ENCODE results near the gene FCRLB. TPM values are rescaled to one million over a fixed set of nuclear protein-coding genes. Genes with fewer than 3 reads are reported as not detected.

Gene FCRLB
- total RNA-seq, 1 donor from 2014 or later: 0.34 TPM

DNA sequence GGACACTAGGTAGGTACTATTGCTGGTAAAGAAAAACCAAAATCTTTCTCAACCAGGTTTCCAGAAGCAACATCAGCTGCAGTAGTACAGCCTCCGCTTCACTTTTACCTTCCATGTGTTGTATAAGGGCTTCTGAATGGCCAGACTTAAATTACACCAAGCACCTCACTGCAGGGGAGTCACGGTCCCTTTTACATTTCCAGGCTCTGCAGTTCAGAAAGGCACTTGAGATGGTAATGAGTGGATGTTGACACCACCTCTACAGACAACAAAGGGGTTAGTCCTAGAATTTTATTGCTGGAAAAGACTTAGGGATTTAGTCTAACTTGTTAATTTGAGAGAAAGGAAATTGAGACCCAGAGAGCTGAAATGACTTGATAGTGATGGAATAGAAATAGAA lies 16.3 kb downstream of the FCRLB start:
- Mint-ChIP-seq H3K4me1 (ENCODE audit: low read depth, unreplicated experiment) (no peaks in the 10 kb centered on the region), H3K4me3 (ENCODE audit: unreplicated experiment) (no peak overlapping the region), H3K27me3 (ENCODE audit: unreplicated experiment) (peaks cover 1% of the 10 kb centered on the region), H3K27ac (ENCODE audit: unreplicated experiment) (no peak overlapping the region), H3K36me3 (ENCODE audit: unreplicated experiment) (no peaks in the 10 kb centered on the region), H3K9me3 (ENCODE audit: unreplicated experiment) (no peaks in the 10 kb centered on the region)
- TF ChIP-seq, protein P1, sequence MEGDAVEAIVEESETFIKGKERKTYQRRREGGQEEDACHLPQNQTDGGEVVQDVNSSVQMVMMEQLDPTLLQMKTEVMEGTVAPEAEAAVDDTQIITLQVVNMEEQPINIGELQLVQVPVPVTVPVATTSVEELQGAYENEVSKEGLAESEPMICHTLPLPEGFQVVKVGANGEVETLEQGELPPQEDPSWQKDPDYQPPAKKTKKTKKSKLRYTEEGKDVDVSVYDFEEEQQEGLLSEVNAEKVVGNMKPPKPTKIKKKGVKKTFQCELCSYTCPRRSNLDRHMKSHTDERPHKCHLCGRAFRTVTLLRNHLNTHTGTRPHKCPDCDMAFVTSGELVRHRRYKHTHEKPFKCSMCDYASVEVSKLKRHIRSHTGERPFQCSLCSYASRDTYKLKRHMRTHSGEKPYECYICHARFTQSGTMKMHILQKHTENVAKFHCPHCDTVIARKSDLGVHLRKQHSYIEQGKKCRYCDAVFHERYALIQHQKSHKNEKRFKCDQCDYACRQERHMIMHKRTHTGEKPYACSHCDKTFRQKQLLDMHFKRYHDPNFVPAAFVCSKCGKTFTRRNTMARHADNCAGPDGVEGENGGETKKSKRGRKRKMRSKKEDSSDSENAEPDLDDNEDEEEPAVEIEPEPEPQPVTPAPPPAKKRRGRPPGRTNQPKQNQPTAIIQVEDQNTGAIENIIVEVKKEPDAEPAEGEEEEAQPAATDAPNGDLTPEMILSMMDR (IDR thresholded peaks at IDR 0.05; ENCODE audit: partially characterized antibody, unreplicated experiment): no peak
- DNase-seq: no peak

DNA sequence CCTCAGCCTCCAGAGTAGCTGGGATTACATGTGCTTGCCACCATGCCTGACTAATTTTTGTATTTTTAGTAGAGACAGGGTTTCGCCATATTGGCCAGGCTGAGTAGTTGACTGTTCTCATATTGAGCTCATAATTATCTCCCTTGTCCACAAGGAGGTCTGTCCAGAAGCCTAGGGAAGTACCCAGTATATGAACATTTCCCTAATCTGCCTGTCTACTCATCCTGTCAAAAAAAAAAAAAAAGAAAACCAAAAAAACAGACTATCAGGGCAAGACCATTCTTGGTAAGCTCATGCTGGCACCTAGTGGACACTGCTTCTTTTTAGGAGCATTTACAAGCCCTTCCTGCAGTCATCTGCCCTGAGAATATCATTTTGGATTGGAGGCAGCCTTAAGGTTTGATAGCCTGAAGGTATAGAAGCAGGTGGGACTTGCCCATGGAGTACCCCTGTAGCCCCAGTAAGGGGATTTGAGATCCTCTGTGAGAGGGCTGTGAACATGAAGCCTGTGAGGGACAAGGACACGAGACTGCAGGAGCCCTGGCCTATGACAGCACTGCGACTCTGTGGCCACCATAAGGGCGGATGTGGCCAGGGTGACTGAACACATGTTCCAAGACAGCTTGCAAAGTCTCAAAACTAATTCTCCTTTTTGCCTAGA lies 17.4 kb downstream of the FCRLB start:
- peaks cover 1% of the 10 kb centered on the region for H3K27me3 Mint-ChIP-seq (ENCODE audit: unreplicated experiment)
- H3K27ac Mint-ChIP-seq (ENCODE audit: unreplicated experiment): no peak overlapping the region
- H3K4me3 Mint-ChIP-seq (ENCODE audit: unreplicated experiment): no peak overlapping the region
- TF ChIP-seq, protein P1 (IDR thresholded peaks at IDR 0.05; ENCODE audit: partially characterized antibody, unreplicated experiment): peak; percentile 45
- no peaks in the 10 kb centered on the region for H3K36me3 Mint-ChIP-seq (ENCODE audit: unreplicated experiment)
- H3K9me3 Mint-ChIP-seq (ENCODE audit: unreplicated experiment): peaks cover under 1% of the 10 kb centered on the region
- no peak for DNase-seq
- H3K4me1 Mint-ChIP-seq (ENCODE audit: low read depth, unreplicated experiment): no peaks in the 10 kb centered on the region

DNA sequence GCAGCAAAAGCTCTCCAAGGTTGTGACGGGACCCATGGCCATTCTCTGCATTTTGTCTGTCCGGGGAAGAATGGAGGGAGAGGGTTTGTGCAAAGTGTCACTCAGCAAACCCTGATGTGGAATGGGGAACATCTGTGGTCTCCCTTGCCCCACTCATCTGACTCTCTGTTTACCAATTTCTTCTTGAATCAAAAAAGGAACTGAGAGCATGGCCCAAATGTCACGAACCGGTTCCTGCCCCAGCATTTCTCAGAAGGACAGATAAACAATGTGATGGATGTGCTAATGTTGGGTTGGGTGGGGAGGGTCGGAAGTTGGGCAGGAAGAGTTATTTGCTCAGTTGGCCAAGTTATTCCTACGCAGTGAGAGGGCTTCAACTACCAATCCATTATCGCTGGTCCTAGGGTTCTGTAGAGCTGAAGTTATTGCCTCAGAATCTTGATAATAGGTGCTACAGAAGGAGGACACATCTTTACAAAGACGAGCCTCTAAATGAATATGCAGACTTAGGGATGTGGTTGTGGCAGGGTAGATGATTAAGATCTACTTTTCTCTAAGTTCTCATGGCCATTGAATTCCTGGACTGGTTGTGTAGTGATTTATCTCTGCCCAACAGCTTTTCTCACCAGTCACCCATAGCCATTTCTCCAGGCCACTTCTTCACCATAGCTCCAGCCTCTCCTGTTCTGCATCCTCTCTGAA lies 18.7 kb downstream of the FCRLB start:
- H3K27ac Mint-ChIP-seq (ENCODE audit: unreplicated experiment): no peak overlapping the region
- peaks cover 5% of the 10 kb centered on the region for H3K27me3 Mint-ChIP-seq (ENCODE audit: unreplicated experiment)
- H3K9me3 Mint-ChIP-seq (ENCODE audit: unreplicated experiment): peaks cover 3% of the 10 kb centered on the region
- no peaks in the 10 kb centered on the region for H3K4me1 Mint-ChIP-seq (ENCODE audit: low read depth, unreplicated experiment)
- DNase-seq: no peak
- TF ChIP-seq, protein P1 (IDR thresholded peaks at IDR 0.05; ENCODE audit: partially characterized antibody, unreplicated experiment): no peak
- no peaks in the 10 kb centered on the region for H3K36me3 Mint-ChIP-seq (ENCODE audit: unreplicated experiment)
- H3K4me3 Mint-ChIP-seq (ENCODE audit: unreplicated experiment): no peak overlapping the region

DNA sequence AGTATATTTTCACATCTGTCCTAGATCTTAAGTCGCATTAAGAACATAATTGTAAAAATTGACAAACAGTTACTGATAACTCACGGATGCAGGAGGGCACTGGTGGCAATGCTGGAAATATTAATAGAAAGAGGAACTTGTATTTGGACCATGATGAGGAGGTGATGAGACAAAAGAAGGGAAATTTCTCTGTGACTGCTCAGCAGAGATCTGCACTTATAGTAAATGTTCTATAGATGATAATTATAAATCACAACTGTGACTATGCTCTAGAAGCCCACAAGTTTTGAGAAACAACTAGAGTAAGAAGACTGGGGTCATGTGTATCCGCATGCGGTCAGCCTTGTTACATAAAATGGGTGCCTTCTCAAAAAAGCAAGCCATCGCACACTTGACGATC lies 19.6 kb downstream of the FCRLB start:
- H3K9me3 Mint-ChIP-seq (ENCODE audit: unreplicated experiment): peaks cover 3% of the 10 kb centered on the region
- H3K4me3 Mint-ChIP-seq (ENCODE audit: unreplicated experiment): no peak overlapping the region
- H3K27me3 Mint-ChIP-seq (ENCODE audit: unreplicated experiment): peaks cover 5% of the 10 kb centered on the region

More for the DNA sequence above, 19.6 kb downstream of the FCRLB start:
- TF ChIP-seq, protein P1 (IDR thresholded peaks at IDR 0.05; ENCODE audit: partially characterized antibody, unreplicated experiment): no peak
- no peaks in the 10 kb centered on the region for H3K36me3 Mint-ChIP-seq (ENCODE audit: unreplicated experiment)
- DNase-seq: no peak
- H3K27ac Mint-ChIP-seq (ENCODE audit: unreplicated experiment): no peak overlapping the region
- no peaks in the 10 kb centered on the region for H3K4me1 Mint-ChIP-seq (ENCODE audit: low read depth, unreplicated experiment)
